H1 (cell line): Measurements from ENCODE around the gene CAPZA3. TPM values are rescaled to one million over a fixed set of nuclear protein-coding genes. Genes with fewer than 3 reads are reported as not detected.

Source experiments
- CTCF ChIA-PET: fragments of 300-600 bp; sonication (Branson Sonifier 250); formaldehyde crosslinking; loops from one replicate; lab custom pipeline; 2021; ENCODE audit not compliant: partially characterized antibody; lab: Charles Lee
- POLR2A ChIA-PET: fragments of 300-600 bp; sonication (Branson Sonifier 250); formaldehyde crosslinking; loops from one replicate; lab custom pipeline; 2021; ENCODE audit warnings: inconsistent platforms; ENCODE audit not compliant: partially characterized antibody; lab: Charles Lee
- DNase-seq, 2 experiments: peaks; one replicate each; pipeline versions ENCODE4 v3.0.0 to v3.0.0-alpha.2; 2010 to 2022; ENCODE audit warnings: low spot score in 2 of 2, low read depth in 1 of 2, mixed read lengths in 1 of 2
- FAIRE-seq: peaks from 2 replicates; lab custom pipeline; 2011; peaks lifted over from hg19 to GRCh38; lab: Jason Lieb, UNC
- H2AFZ ChIP-seq: 2 replicates; pipeline ENCODE4 v1.8.1; 2012; ENCODE audit warnings: low read length, inconsistent platforms
- H2AK5ac ChIP-seq: 2 replicates; pipeline ENCODE4 v1.6.1; 2013; ENCODE audit warnings: low read depth, low read length
- H2BK120ac ChIP-seq: replicated peaks from 2 replicates; pipeline ENCODE3; 2013; ENCODE audit warnings: low read depth, low read length, inconsistent platforms
- H2BK12ac ChIP-seq: 2 replicates; pipeline ENCODE4 v1.6.1; 2013; ENCODE audit warnings: low read depth, low read length
- H2BK15ac ChIP-seq: 2 replicates; pipeline ENCODE4 v1.6.1; 2013; ENCODE audit warnings: low read length
- H2BK20ac ChIP-seq: 2 replicates; pipeline ENCODE4 v1.6.1; 2013; ENCODE audit warnings: low read length
- H2BK5ac ChIP-seq: 2 replicates; pipeline ENCODE4 v1.6.1; 2013; ENCODE audit warnings: low read depth, low read length
- H3K14ac ChIP-seq: 2 replicates; pipeline ENCODE4 v1.6.1; 2013; ENCODE audit warnings: inconsistent platforms; ENCODE audit not compliant: insufficient read length
- H3K18ac ChIP-seq: 2 replicates; pipeline ENCODE4 v1.6.1; 2013; ENCODE audit warnings: low read length; ENCODE audit errors: extremely low read depth
- H3K23ac ChIP-seq: 2 replicates; pipeline ENCODE4 v1.6.1; 2013; ENCODE audit warnings: inconsistent platforms; ENCODE audit not compliant: insufficient read length
- H3K23me2 ChIP-seq: 2 replicates; pipeline ENCODE4 v1.6.1; 2013; ENCODE audit warnings: low read depth, low read length
- H3K27ac ChIP-seq: 2 replicates; pipeline ENCODE4 v1.6.1; 2011; ENCODE audit warnings: low read depth, low read length, inconsistent platforms
- H3K27me3 ChIP-seq, 4 experiments: replicated peaks in 1 of 4; 1 replicate in 1 of 4; 2 replicates in 3 of 4; pipeline versions ENCODE4 v1.6.1 to v1.8.1; 2011 to 2013; ENCODE audit warnings: low read length in 3 of 4, mild to moderate bottlenecking in 3 of 4, inconsistent platforms in 2 of 4, mixed read lengths in 2 of 4, moderate library complexity in 1 of 4; ENCODE audit not compliant: control insufficient read depth in 3 of 4, insufficient read depth in 3 of 4; ENCODE audit errors: extremely low read depth in 1 of 4
- H3K36me3 ChIP-seq, 4 experiments: 2 replicates each; pipeline versions ENCODE4 v1.6.1 to v1.8.1; 2011 to 2013; ENCODE audit warnings: mild to moderate bottlenecking in 4 of 4, low read length in 3 of 4, moderate library complexity in 2 of 4, control low read depth in 1 of 4, inconsistent platforms in 1 of 4; ENCODE audit not compliant: insufficient read depth in 4 of 4, control insufficient read depth in 2 of 4
- H3K4ac ChIP-seq: replicated peaks from 2 replicates; pipeline ENCODE3; 2013; ENCODE audit warnings: low read length, low read depth, mixed read lengths, inconsistent platforms; ENCODE audit not compliant: insufficient read length
- H3K4me1 ChIP-seq, 4 experiments: replicated peaks in 1 of 4; 1 replicate in 1 of 4; 2 replicates in 3 of 4; pipeline versions ENCODE4 v1.6.1 to v1.8.1; 2011 to 2013; ENCODE audit warnings: low read length in 3 of 4, inconsistent platforms in 2 of 4, mixed read lengths in 1 of 4; ENCODE audit not compliant: insufficient read depth in 4 of 4, control insufficient read depth in 3 of 4
- H3K4me2 ChIP-seq, 2 experiments: 2 replicates each; pipeline versions ENCODE4 v1.6.1 to v1.8.1; 2011 to 2013; ENCODE audit warnings: low read depth in 2 of 2, low read length in 2 of 2, control low read depth in 1 of 2, inconsistent platforms in 1 of 2, mild to moderate bottlenecking in 1 of 2; ENCODE audit not compliant: insufficient read depth in 1 of 2
- H3K4me3 ChIP-seq, 4 experiments: fragments of 200-600, 300-600 bp in 1 of 4; sonication (generic), shearing (Covaris generic), sonication (Bioruptor Twin) in 1 of 4; 2 replicates each; pipeline versions ENCODE4 v1.5.1 to v1.8.1; 2011 to 2016; ENCODE audit warnings: low read length in 4 of 4, low read depth in 3 of 4, control low read depth in 2 of 4, inconsistent platforms in 2 of 4, mild to moderate bottlenecking in 2 of 4, mixed read lengths in 1 of 4, moderate library complexity in 1 of 4; ENCODE audit not compliant: insufficient read depth in 2 of 4; ENCODE audit errors: extremely low read depth in 1 of 4
- H3K56ac ChIP-seq: replicated peaks from 2 replicates; pipeline ENCODE3; 2013; ENCODE audit warnings: low read depth, mild to moderate bottlenecking, mixed read lengths, low read length, inconsistent platforms; ENCODE audit not compliant: insufficient read length
- H3K79me1 ChIP-seq: 2 replicates; pipeline ENCODE4 v1.6.1; 2013; ENCODE audit warnings: low read depth, low read length, control low read depth
- H3K79me2 ChIP-seq, 2 experiments: 2 replicates each; pipeline versions ENCODE4 v1.6.1 to v1.8.1; 2012 to 2013; ENCODE audit warnings: low read length in 2 of 2, mild to moderate bottlenecking in 2 of 2, inconsistent platforms in 1 of 2; ENCODE audit not compliant: insufficient read depth in 2 of 2, control insufficient read depth in 1 of 2
- H3K9ac ChIP-seq, 4 experiments: replicated peaks in 1 of 4; 1 replicate in 1 of 4; 2 replicates in 3 of 4; pipeline versions ENCODE4 v1.6.1 to v1.8.1; 2011 to 2013; ENCODE audit warnings: low read depth in 3 of 4, low read length in 3 of 4, control low read depth in 2 of 4, mild to moderate bottlenecking in 2 of 4, moderate library complexity in 2 of 4, inconsistent platforms in 1 of 4; ENCODE audit errors: extremely low read depth in 1 of 4
- H3K9me3 ChIP-seq, 2 experiments: 2 replicates each; pipeline versions ENCODE4 v1.6.1 to v1.8.1; 2012 to 2013; ENCODE audit warnings: mild to moderate bottlenecking in 2 of 2, moderate library complexity in 2 of 2, control low read depth in 1 of 2, inconsistent platforms in 1 of 2, low read depth in 1 of 2, low read length in 1 of 2, mixed read lengths in 1 of 2; ENCODE audit not compliant: insufficient read depth in 2 of 2
- H4K20me1 ChIP-seq, 2 experiments: replicated peaks in 1 of 2; 2 replicates each; pipeline versions ENCODE3 to v1.8.1; 2011 to 2013; ENCODE audit warnings: inconsistent platforms in 2 of 2, low read length in 2 of 2, mild to moderate bottlenecking in 1 of 2; ENCODE audit not compliant: insufficient read depth in 2 of 2, control insufficient read depth in 1 of 2
- H4K5ac ChIP-seq: 2 replicates; pipeline ENCODE4 v1.6.1; 2013; ENCODE audit warnings: low read length, low read depth, mixed read lengths, inconsistent platforms; ENCODE audit not compliant: insufficient read length
- H4K8ac ChIP-seq: 2 replicates; pipeline ENCODE4 v1.8.0; 2013; ENCODE audit warnings: mild to moderate bottlenecking, moderate library complexity, low read length, inconsistent platforms; ENCODE audit not compliant: insufficient read depth; ENCODE audit errors: extremely low read depth
- H4K91ac ChIP-seq: replicated peaks from 2 replicates; pipeline ENCODE3; 2013; ENCODE audit warnings: low read length, mixed read lengths, inconsistent platforms; ENCODE audit not compliant: insufficient read length
- CBX8 ChIP-seq: fragments of 300-800, 300-1000 bp; sonication (generic); IDR thresholded peaks from 2 replicates; pipeline ENCODE4 v1.7.1; 2016; ENCODE audit warnings: low read depth, low read length, borderline replicate concordance
- CEBPB ChIP-seq: IDR thresholded peaks from 2 replicates; pipeline ENCODE4 v1.6.1; 2012; ENCODE audit warnings: low read depth, low read length
- CREB1 ChIP-seq: IDR thresholded peaks from 2 replicates; pipeline ENCODE4 v1.6.1; 2012; ENCODE audit warnings: inconsistent platforms
- CTBP2 ChIP-seq: IDR thresholded peaks from 2 replicates; pipeline ENCODE4 v1.7.0; 2011; ENCODE audit warnings: borderline replicate concordance, mild to moderate bottlenecking, moderate library complexity, mixed read lengths, low read length; ENCODE audit not compliant: insufficient read depth, insufficient read length
- EGR1 ChIP-seq: IDR thresholded peaks from 2 replicates; pipeline ENCODE4 v1.6.1; 2011; ENCODE audit warnings: low read depth, low read length, borderline replicate concordance
- EP300 ChIP-seq, 2 experiments: IDR thresholded peaks; 1 replicate in 1 of 2; 2 replicates in 1 of 2; pipeline ENCODE4 v1.6.1; 2011 to 2012; ENCODE audit warnings: low read depth in 2 of 2, low read length in 2 of 2, mild to moderate bottlenecking in 2 of 2, borderline replicate concordance in 1 of 2, inconsistent platforms in 1 of 2, moderate library complexity in 1 of 2
- HDAC2 ChIP-seq, 2 experiments: fragments of 300-600 bp in 1 of 2; sonication (generic) in 1 of 2; IDR thresholded peaks; 2 replicates each; pipeline ENCODE4 v1.6.1; 2011 to 2012; ENCODE audit warnings: low read depth in 2 of 2, low read length in 2 of 2, mild to moderate bottlenecking in 2 of 2, moderate library complexity in 2 of 2, borderline replicate concordance in 1 of 2, inconsistent platforms in 1 of 2
- KDM5A ChIP-seq: fragments of 200-600 bp; IDR thresholded peaks from 2 replicates; pipeline ENCODE4 v1.7.1; 2012; ENCODE audit warnings: mild to moderate bottlenecking, low read length, inconsistent platforms, mixed read lengths
- POU5F1 ChIP-seq: IDR thresholded peaks from 2 replicates; pipeline ENCODE4 v1.6.1; 2011; ENCODE audit warnings: low read depth, mild to moderate bottlenecking, low read length, moderate library complexity
- RBBP5 ChIP-seq: IDR thresholded peaks from 2 replicates; pipeline ENCODE4 v1.7.1; 2012; ENCODE audit warnings: low read depth, mild to moderate bottlenecking, inconsistent platforms, low read length, moderate library complexity, borderline replicate concordance
- SIN3A ChIP-seq, 2 experiments: IDR thresholded peaks in 1 of 2; conservative IDR thresholded peaks in 1 of 2; 2 replicates each; pipeline ENCODE4 v1.6.1; 2011 to 2012; ENCODE audit warnings: low read length in 2 of 2, improper control_type of control experiment in 1 of 2, low read depth in 1 of 2, mild to moderate bottlenecking in 1 of 2
- SP2 ChIP-seq: IDR thresholded peaks from 2 replicates; pipeline ENCODE4 v1.6.1; 2012; ENCODE audit warnings: mild to moderate bottlenecking, low read length, inconsistent platforms
- SRF ChIP-seq: IDR thresholded peaks from 2 replicates; pipeline ENCODE4 v1.6.1; 2011; ENCODE audit warnings: mild to moderate bottlenecking, low read depth, low read length, moderate library complexity
- YY1 ChIP-seq: IDR thresholded peaks from 2 replicates; pipeline ENCODE4 v1.6.1; 2011; ENCODE audit warnings: low read depth, mild to moderate bottlenecking, low read length
- WGBS, 2 experiments: shearing (Covaris generic) in 1 of 2; methylation state at CpG; one replicate each; pipeline versions ENCODE4 v1.1.6 to v1.1.7; 2013 to 2015; ENCODE audit warnings: low lambda C conversion rate in 2 of 2, mixed read lengths in 2 of 2, inconsistent platforms in 1 of 2, low coverage in 1 of 2, missing lambda C conversion rate in 1 of 2; ENCODE audit not compliant: insufficient replicate concordance in 2 of 2, insufficient coverage in 1 of 2, insufficient read length in 1 of 2; ENCODE audit errors: extremely low coverage in 1 of 2, missing lambda C conversion rate in 1 of 2; 5-methylcytosine and 5-hydroxymethylcytosine counted together
- polyA plus RNA-seq, 7 experiments: library from polyadenylated mRNA; depleted of rRNA in 3 of 7; stranded (reverse) in 5 of 7; unstranded in 2 of 7; fragments of >200 nt in 5 of 7; fragments of 200-250 nt in 2 of 7; gene quantifications; 1 replicate in 5 of 7; 2 replicates in 1 of 7; 4 replicates in 1 of 7; pipeline versions ENCODE4 v1.2.1 to v1.2.3, GENCODE V29; 2011 to 2013; ENCODE audit warnings: missing spikeins in 2 of 7, mixed read lengths in 2 of 7
- total RNA-seq: library from RNA; stranded (reverse); fragmentation: NEBNext Ultra II Directional; extraction: Animal tissue kit (Norgen Biotek cat#: 25700); gene quantifications from 2 replicates; pipeline ENCODE4 v1.2.1, GENCODE V29; 2021

CAPZA3 gene
- total and polyA plus RNA-seq, 2 of the 8 experiments (the other 6 are each of a cell fraction or from before 2014, with no cell fraction given) = not detected

- no peak overlapping the region for H2BK120ac ChIP-seq
- no peaks in the 10 kb centered on the region for H3K27me3 ChIP-seq
- no peak overlapping the region for H4K8ac ChIP-seq
- H3K56ac ChIP-seq = no peak overlapping the region
- H2AFZ ChIP-seq = no peak overlapping the region
- no peaks in the 10 kb centered on the region for H3K79me2 ChIP-seq
- no peak overlapping the region for H4K5ac ChIP-seq
- H3K23me2 ChIP-seq = no peaks in the 10 kb centered on the region
- FAIRE-seq (no peak), DNase-seq (no peak)
- no peak overlapping the region for H3K4ac ChIP-seq
- no peak overlapping the region for H3K4me2 ChIP-seq
- WGBS, 2 experiments = 73% methylated on average over 2 of the region's 2 CpGs; no CpG with 5 or more reads in 1 of the 2 experiments
- H2BK5ac ChIP-seq = no peak overlapping the region
- H3K18ac ChIP-seq = no peak overlapping the region
- H3K36me3 ChIP-seq = no peaks in the 10 kb centered on the region; a peak in 1 of 8 replicates
- H3K4me1 ChIP-seq = no peaks in the 10 kb centered on the region
- H3K79me1 ChIP-seq = no peaks in the 10 kb centered on the region
- ChIA-PET CTCF (interaction anchor here (0.5 to 0.7 kb wide), 2 partner anchors 30 to 1290 kb away, joined by 3 to 4 read pairs; no protein-coding TSS in a partner anchor), POLR2A (no interaction called here)
- H3K27ac ChIP-seq = no peak overlapping the region
- no peak overlapping the region for H2BK15ac ChIP-seq
- H3K9me3 ChIP-seq = peaks cover 7 to 11% of the 10 kb centered on the region in 2 experiments; a peak in 3 of 4 replicates
- H2AK5ac ChIP-seq = no peak overlapping the region
- no peak overlapping the region for H3K9ac ChIP-seq
- no peak overlapping the region for H2BK12ac ChIP-seq
- H3K4me3 ChIP-seq = no peak overlapping the region
- H2BK20ac ChIP-seq = no peak overlapping the region
- no peaks in the 10 kb centered on the region for H4K20me1 ChIP-seq
- H3K23ac ChIP-seq = no peak overlapping the region
- no peak overlapping the region for H4K91ac ChIP-seq
- no peak overlapping the region for H3K14ac ChIP-seq
- TF ChIP-seq CREB1 = no peak
- TF ChIP-seq RBBP5 = no peak
- no peak for TF ChIP-seq CTBP2
- no peak for TF ChIP-seq EP300 (IDR thresholded peaks at IDR 0.05; ENCODE audit: borderline replicate concordance in 1 of 2, low read depth in 2 of 2, low read length in 2 of 2)
- TF ChIP-seq SP2 = no peak
- no peak for TF ChIP-seq CBX8
- no peak for TF ChIP-seq SRF
- TF ChIP-seq EGR1 = no peak
- no peak for TF ChIP-seq POU5F1
- TF ChIP-seq KDM5A = no peak
- no peak for TF ChIP-seq YY1
- no peak for TF ChIP-seq HDAC2 (IDR thresholded peaks at IDR 0.05; ENCODE audit: borderline replicate concordance in 1 of 2, low read depth in 2 of 2, low read length in 2 of 2)
- TF ChIP-seq CEBPB = no peak
- no peak for TF ChIP-seq SIN3A (conservative IDR thresholded peaks at IDR 0.05 in 1 of 2, IDR thresholded peaks at IDR 0.05 in 1 of 2; ENCODE audit: low read depth in 1 of 2, low read length in 2 of 2)
Observed at GRCh38 chr12:18782827-18783226, 44.9 kb downstream of the CAPZA3 start.
